NT2/D1 (cell line): ENCODE results near the gene NTS.

Experiments
- SUZ12 ChIP-seq: IDR thresholded peaks from 2 replicates; pipeline ENCODE4 v1.6.1; 2011; ENCODE audit not compliant: insufficient read length, insufficient read depth; ENCODE audit errors: extremely low read depth
- ZNF274 ChIP-seq: IDR thresholded peaks from 2 replicates; pipeline ENCODE4 v1.6.1; 2011; ENCODE audit warnings: mild to moderate bottlenecking, low read depth, low read length

DNA sequence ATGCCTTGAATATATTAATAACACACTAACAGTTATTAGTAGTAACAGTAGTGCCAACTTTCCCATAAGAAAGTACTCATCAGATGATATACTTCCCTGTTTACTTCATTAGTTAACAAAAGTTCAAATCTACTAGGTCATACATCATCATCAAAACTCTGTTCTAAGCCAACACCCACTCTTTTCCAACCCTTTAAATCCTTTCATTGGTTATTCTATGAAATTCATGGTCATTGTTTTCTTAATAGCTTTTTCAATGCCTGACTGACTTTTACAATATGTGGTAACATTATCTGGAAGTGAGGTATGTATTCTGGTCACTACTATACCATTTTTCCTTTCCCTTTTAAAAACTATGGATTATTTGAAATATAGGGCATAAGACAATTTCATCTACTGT, 9.7 kb downstream of the NTS start:
- TF ChIP-seq ZNF274 (no peak), SUZ12 (no peak)
